HG03439 (cell line): ENCODE measurements around the gene RAB25.
"Not testable (repeated sequence)": the region's sequence is repeated elsewhere in the genome, so short reads cannot be mapped to it uniquely, and the experiment has no call there.

Source experiments
- ATAC-seq: cut with Tn5 transposase; IDR thresholded peaks from one replicate; pipeline ENCODE4 v1.9.1; 2021; ENCODE audit warnings: mild to moderate bottlenecking, moderate library complexity; ENCODE audit not compliant: unreplicated experiment

The RAB25 gene

GRCh38 chr1:156054500-156055280 is 6.3 kb upstream of the RAB25 start, which contains the start of gene LAMTOR2:
Gene LAMTOR2, plus strand, starts transcription at chr1:156054782. Its CDS starts 108 bp downstream, at chr1:156054890.
- peak; percentile 74 for ATAC-seq

GRCh38 chr1:156055281-156056048 is 5.5 kb upstream of the RAB25 start:
- no peak for ATAC-seq

GRCh38 chr1:156056326-156056849 is 4.6 kb upstream of the RAB25 start:
- ATAC-seq = no peak

- ATAC-seq = no peak
These were observed 1.2 kb downstream of the RAB25 start for GRCh38 chr1:156062189-156062588.

GRCh38 chr1:156063997-156064285 is 3.0 kb downstream of the RAB25 start:
- ATAC-seq = no peak

GRCh38 chr1:156064615-156065014 is 3.7 kb downstream of the RAB25 start:
- ATAC-seq = no peak

GRCh38 chr1:156065212-156065611 is 4.3 kb downstream of the RAB25 start:
- no peak for ATAC-seq

- no peak for ATAC-seq
These were observed 4.9 kb downstream of the RAB25 start for GRCh38 chr1:156065871-156066270.

GRCh38 chr1:156067262-156067661 is 6.3 kb downstream of the RAB25 start:
- no peak for ATAC-seq

GRCh38 chr1:156069490-156070455 is 8.8 kb downstream of the RAB25 start:
- no peak for ATAC-seq

GRCh38 chr1:156070548-156070947 is 9.6 kb downstream of the RAB25 start:
- ATAC-seq = no peak

- ATAC-seq = not testable (repeated sequence)
These were observed 10.4 kb downstream of the RAB25 start for GRCh38 chr1:156071332-156071816.

- no peak for ATAC-seq
These were observed 11.3 kb downstream of the RAB25 start for GRCh38 chr1:156072251-156072650.

GRCh38 chr1:156073110-156073687 is 12.2 kb downstream of the RAB25 start:
- ATAC-seq = no peak

- ATAC-seq = no peak
These were observed 12.8 kb downstream of the RAB25 start for GRCh38 chr1:156073740-156074139.

- ATAC-seq = no peak
These were observed 13.7 kb downstream of the RAB25 start for GRCh38 chr1:156074661-156075060.

GRCh38 chr1:156075162-156075561 is 14.2 kb downstream of the RAB25 start:
- no peak for ATAC-seq

GRCh38 chr1:156075775-156076204 is 14.8 kb downstream of the RAB25 start:
- ATAC-seq = no peak

GRCh38 chr1:156076609-156077429 is 15.9 kb downstream of the RAB25 start:
- ATAC-seq = no peak

- no peak for ATAC-seq
These were observed 16.4 kb downstream of the RAB25 start for GRCh38 chr1:156077430-156077760.
